SKM-1 treated with dmso at 0.1 percent for 144 hours (cell line): ENCODE data around the gene NOTCH1.
"Not testable (repeated sequence)": the region's sequence is repeated elsewhere in the genome, so short reads cannot be mapped to it uniquely, and the experiment has no call there.

Experiments
- DNase-seq: peaks from one replicate; lab custom pipeline; 2025; ENCODE audit not compliant: unreplicated experiment; lab: John Stamatoyannopoulos, UW

Gene NOTCH1

DNA sequence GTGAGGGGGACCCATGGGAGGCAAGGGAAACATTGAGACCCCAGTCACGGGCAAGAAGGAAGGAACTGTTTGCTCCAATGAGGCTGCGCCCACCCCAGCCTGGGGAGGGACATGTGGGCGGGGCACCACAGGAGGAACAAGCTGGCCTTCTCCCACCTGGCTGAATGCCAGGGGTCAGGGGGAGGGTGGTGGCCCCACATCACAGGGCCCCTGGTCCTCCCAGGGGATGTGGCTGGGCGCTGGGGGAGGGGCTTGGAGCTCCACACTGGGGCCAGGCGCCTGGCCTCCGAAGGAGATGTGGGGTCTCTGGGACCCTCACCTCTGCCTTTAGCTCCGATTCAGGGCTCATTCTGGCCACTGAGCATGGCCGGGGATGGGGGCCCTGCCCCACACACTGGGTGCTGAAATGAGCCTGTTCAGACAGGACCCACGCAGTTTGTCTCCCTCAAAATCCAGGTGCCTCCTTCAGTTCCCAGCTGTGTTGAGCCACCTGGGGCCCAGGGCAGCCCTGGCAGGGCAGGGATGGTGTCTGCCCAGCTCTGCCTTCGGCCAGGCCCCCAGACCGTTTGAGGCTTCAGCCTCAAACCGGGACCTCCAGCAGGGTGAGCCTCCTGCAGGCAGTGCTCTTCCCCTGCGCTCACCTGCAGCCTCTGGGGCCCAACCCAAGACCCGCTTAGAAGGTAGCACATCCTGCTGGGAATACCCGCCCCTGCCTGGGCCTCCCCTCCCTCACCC is 33.2 kb upstream of the NOTCH1 start:
- DNase-seq, result no peak

DNA sequence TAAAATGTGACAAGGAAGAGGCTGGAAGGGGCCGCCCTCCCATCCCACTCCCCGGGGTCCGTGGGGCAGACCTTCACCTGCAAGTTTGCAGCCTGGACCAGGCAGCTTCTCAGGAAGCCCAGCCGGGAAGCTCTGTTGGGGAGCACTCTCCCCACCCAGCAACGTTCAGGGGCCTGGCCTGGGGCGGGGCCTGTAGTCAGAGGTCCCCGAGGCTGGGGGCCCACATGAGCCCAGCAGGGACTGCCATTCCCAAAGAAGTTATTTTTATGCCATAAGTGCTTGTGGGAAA is 32.7 kb upstream of the NOTCH1 start:
- no peak for DNase-seq

DNA sequence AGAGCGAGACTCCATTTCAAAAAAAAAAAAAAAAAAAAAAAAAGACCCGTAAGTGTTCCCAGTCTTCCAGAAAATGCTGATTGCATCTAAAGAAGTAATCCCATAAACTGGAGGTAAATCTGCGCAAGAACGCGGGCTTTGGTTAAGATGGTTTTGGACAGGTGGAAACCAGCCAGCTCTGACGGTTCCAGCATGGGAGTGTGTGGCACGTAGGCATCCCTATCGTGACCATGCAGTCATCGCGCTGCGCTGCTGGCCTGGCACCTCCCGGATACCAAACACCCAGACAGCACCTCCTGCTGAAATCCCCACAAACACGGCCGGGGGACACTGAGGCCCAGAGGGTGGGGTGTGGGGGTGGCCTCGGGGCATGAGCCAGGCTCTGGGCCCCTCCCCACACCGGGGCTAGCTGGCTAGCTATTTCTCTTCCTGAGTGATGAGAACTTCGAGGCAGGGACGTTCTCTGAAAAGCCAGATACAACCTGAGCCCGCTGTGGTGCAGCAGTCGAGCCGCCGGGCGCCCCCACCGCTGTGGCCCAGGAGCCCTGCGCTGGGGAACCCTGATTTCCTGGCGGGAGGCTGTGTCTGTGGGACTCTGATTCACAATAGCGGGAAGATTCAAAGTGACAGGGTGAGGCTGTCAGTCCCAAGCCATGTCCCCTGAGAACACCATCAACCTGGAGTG is 32.2 kb upstream of the NOTCH1 start:
- DNase-seq, result no peak

DNA sequence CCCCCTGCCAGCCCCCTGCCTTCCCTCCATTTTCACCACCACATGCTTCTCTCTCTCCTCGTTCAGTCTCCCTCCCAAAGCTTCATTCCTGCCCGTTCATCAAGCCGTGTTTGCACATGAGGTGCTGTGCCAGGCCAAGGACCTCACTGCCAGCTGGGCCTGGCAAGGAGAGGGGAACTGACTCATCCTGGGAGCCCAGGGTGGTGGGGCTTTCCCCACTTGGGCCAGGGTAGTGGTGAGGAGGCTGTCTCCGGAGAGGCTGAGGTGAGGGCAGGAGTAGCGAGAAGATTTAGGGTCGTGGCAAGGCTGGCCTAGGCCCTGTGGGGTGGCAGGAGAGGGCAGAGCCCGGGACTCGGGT is 30.4 kb upstream of the NOTCH1 start:
- no peak for DNase-seq

DNA sequence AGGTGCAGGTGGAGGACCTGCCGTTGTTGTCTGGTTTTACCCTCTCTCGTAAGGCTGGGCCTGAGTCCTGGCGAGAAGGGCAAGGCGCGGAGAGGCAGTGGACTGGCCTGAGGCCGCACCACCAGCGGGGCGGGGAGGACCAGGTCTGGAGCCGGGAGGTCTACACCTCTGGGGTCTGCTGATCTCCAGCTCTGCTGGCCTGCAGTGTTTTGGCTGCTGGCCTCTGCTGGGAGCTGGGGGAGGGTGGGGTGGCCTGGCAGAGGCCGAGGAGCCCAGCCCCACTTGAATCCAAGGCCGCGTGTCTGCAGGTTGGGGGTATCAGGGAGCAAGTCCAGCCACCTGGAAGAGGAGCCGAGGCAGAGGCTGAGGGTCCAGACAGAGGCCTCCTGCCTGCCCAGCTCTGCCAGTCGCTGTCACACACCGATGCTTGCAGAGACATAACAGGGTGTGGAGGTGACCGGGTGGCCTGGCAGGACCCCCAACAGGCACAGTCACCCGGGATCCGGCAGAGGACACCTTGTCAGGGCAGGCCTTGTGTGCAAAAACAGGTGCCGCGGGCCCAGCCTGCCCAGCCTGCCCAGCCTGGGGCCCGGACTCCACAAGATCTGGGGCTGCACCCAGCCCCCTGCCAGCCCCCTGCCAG is 29.9 kb upstream of the NOTCH1 start:
- DNase-seq, result no peak

DNA sequence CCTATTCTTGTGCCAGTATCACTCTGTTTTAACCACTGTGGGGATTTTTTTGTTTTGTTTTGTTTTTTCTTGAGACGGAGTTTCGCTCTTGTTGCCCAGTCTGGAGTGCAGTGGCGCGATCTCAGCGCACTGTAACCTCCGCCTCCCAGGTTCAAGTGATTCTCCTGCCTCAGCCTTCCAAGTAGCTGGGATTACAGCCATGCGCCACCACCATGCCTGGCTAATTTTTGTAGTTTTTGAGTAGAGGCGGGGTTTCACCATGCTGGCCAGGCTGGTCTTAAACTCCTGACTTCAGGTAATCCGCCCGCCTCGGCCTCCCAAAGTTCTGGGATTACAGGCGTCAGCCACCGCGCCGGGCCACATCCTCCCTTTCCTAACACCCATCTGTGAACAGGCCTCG is 28.8 kb upstream of the NOTCH1 start:
- not testable (repeated sequence) for DNase-seq

DNA sequence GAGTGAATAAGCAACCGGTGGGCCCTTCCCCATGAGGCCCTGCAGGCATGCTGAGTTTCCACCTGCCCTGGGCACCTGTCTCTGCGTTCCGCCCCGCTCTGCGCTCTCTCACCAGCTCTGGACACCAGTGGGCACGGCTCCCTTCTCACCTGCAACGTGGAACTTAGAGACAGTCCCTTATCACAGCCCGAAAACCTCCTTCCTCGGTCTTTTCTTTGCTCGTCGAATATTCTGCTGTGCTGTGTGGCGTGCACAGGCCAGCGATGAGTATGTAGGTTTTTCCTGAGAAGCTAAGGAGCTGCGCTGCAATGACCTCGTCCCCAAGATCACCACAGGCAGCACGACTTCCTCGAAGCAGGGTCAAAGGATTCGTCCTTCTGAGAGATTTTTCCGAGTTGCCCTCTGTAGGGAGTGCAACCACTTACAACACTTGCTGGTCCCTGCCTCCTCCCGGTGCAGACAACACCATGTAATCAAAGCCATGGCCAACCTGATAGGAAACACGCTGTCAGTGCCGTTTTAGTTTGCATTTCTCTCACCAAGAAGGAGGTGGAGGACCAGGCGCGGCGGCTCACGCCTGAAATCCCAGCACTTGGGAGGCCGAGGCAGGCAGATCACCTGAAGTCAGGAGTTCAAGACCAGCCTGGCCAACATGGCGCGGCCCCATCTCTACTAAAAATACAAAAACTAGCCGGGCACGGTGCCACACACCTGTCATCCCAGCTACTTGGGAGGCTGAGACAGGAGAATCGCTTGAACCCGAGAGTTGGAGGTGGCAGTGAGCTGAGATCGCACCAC is 27.2 kb upstream of the NOTCH1 start:
- DNase-seq, result no peak

DNA sequence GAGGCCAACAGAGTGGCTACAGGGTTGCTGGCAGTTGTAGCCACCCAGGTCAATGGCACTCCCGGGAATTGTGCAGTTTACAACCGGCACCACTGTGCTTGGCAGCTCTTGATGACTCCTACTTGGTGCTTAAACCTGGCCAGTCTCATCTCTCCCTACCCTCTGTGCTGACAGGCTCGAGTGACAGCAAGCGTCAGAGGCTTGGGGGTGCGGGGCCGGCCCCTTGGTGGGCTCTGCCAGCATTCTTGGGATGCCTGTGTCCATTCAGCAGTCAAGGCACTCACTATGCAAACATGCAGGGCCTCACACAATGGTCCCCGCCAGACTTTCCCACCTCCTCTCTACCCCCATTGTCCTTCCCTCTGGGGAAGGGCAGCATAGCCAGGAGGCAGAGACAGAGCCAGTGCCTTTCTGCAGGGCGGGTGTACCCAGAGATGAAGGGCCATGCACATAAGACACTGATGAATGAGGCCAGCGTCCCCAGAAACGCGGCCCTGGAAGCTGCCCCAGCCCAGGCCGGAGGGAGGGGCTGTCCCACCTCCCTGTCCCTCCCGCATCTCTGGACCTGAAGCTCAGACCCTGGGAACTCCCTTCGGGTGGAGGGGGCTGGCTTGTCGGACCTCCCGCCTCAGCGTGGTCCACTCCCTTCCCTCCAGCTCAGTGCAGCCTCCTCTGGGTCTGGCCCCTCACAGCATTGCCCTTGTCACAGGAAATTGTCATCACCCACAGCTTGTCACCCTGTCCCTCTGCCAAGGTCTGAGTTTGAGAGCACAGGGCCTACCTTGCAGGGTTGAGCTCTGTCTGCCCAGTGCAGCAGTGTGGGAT is 26.4 kb upstream of the NOTCH1 start:
- no peak for DNase-seq

DNA sequence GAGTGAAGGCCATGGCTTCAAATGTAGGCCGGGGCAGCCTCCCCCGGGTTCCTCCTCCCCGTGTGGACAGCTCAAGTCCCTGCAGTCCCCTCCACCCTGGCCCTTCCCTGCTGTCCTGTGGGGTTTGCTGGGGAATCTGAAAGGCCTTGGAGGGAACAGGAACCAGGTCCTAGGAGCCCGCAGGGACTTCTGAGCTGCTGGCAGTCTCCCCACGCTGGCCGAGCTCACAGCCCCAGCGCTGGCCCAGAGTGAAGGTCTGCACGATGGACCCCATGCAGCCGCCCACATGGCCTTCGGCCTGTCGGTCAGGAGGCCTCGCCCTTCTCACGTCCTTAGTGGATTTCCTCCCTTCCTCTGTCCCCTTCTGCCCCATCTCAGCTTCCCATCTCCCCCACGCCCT is 25.7 kb upstream of the NOTCH1 start:
- no peak for DNase-seq

DNA sequence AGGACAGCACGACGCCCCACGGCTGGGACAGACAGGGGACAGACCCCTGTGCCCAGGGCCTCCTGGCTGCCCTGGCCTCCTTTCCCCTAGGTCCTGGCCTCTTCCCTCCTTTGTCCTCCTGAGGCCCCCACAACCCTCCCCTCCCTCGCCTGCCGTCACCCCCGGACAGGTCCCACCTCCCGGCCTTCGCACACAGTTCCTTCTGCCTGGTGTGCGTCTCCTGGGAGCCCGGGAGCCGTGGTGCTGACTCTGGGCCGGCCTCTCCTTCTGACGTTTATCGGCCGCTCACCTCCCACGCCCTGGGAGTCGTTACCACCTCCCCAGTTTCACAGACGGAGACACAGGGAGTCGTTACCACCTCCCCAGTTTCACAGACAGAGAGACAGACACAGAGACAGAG is 25.1 kb upstream of the NOTCH1 start:
- DNase-seq, result no peak

DNA sequence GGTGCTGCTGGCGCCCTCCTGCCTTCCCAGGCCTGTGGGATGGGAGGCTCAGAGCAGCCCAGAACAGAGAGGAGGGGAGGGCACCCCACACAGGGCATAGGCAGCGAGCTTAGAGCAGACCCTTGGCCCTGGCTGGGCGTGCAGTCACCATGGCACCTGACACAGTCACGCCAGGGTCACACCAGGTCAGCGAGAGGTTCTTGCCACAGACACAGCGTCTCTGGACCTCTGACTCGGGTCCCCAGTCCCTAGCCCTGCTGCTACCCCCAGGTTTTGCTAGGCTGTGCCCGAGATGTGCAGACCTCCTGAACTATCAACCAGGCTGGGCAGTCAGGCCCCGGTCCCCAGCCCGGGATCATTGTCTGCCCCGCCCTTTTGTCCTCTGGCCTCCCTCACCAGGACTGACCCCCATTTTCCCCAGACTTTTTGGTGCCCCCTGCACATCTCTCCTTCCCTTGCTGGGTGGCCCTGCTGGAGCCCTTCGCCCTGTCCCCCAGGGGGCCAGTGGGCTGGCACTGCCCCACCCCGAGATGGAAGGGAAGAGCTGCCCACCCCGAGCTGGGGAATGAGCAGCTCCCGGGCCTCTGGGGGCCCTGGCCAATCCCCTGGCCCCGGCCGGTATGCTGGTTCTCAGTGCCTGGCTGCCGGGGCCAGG is 24.5 kb upstream of the NOTCH1 start:
- DNase-seq, result no peak

DNA sequence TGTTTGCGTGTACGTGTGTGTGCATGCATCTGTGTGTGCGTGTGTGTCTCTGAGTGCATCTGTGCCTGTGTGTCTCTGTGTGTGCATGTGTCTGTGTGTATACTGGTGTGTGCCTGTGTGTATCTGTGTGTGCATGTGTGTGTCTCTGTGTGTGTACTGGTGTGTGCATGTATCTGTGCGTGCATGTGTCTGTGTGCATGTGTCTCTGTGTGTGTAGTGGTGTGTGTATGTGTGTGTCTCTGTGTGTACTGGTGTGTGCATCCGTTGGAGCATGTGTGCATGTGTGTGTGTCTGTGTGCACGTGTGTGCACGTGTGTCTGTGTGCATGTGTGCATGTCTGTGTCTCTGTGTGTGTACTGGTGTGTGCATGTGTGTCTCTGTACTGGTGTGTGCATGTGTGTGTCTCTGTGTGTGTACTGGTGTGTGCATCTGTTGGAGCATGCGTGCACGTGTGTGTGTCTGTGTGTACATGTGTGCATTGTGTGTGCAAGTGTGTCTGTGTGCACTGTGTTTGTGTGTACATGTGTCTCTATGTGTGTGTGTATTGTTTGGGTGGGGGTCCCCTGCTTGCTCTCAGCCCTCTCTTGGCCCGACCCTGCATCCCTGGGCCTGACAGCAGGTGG is 23.8 kb upstream of the NOTCH1 start:
- DNase-seq, result no peak

DNA sequence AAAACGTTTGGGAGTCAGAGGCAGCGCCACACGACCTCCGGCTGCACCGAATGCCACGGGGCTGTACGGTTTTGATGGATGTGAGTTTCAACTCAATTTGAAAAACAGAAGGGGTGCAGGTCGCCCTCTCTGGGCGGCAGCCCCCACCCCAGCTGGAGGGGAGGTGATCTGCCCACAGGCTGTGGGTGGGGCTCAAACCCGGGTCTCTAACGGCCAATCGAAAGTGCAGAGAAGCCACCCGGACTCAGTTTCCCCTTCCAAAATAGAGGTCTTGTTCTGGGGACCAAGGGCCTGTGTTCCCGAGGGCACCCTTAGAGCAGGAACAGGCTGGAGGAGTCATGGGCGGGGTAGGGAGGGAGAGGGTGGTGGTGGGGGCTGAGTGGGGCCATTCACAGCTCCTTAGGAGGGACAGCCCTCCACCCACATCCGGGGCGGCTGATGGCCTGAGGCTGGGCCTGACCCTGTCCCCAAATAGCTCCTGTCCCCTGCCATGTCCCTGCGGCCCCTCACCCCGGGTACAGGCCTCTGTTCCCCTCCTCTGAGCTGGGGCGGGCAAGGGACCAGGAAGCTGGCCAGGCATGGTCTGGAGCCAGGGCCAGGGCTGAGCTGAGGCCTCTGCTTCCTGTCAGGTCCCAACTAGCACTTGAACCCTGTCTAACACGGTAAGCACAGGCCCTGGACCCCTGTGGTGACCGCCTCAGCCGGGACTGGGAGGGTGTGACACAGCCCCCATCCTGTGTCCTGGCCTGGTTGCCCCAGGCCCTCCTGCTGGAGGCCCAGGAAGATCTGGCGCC is 22.6 kb upstream of the NOTCH1 start:
- no peak for DNase-seq

DNA sequence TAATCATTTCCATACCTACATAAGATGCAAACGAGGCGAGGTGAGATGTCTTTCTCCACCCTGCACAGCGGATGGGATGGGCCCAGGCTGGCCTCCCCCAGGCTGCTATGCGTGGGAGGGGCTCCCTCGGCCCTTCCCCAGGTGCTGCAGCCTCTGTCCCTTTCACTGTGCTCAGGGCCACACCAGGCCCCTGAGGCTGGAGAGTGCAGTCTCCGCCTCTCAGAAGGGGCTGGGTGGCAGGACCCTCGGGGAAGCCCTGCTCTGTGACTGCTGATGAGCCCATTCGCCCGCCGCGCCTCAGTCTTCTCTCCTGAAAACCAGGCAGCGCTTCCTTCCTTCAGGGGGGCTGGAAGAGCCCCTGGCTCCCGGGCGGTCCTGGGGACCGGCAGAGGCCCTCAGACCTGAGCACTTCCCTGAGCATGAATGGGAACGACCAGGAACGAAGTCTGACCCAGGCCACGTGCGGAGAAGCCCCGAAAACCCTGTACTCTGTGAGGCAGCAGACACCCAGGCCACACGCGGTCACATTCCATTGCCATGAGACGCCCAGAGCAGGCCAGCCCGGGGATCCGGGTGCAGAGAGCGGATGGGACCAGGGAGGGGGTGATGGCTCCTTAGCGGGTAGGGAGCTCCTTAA is 21.9 kb upstream of the NOTCH1 start:
- DNase-seq, result no peak

DNA sequence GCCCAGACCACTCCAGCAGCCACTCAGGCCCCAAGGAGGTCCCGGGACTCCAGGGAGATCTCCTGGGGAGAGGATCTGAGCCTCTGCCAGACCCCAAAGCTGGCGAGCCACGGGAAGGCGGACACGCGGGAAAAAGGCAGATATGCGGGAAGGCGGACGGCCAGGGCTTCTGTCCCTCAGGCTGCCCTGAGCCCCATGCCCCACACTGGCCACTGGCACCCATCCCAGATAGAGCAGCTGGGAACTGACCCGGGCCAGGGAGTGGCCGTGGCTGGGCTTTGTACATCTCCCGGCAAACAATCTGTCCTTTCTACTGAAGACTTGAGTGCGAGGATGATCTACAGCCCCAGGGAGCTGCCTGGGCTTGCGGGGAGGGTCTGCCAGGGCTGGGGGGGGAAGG is 21.1 kb upstream of the NOTCH1 start:
- DNase-seq, result no peak

DNA sequence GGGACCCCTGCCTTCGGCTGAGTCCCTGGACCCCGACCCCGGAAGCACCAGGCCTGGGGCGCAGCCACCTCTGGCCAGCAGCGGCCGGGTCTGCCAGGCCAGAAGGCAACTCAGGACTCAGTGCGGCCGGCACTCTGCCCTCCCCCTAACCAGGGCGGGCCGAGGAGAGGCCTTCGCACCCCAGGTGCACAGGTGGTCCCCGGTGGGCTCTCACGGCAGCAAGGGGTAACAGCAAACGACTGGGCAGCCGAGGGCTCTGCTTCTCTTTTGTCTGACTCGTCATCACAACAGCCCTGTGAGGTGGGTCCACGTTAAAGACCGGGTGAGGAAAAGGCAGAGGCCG is 20.7 kb upstream of the NOTCH1 start:
- DNase-seq, result no peak

DNA sequence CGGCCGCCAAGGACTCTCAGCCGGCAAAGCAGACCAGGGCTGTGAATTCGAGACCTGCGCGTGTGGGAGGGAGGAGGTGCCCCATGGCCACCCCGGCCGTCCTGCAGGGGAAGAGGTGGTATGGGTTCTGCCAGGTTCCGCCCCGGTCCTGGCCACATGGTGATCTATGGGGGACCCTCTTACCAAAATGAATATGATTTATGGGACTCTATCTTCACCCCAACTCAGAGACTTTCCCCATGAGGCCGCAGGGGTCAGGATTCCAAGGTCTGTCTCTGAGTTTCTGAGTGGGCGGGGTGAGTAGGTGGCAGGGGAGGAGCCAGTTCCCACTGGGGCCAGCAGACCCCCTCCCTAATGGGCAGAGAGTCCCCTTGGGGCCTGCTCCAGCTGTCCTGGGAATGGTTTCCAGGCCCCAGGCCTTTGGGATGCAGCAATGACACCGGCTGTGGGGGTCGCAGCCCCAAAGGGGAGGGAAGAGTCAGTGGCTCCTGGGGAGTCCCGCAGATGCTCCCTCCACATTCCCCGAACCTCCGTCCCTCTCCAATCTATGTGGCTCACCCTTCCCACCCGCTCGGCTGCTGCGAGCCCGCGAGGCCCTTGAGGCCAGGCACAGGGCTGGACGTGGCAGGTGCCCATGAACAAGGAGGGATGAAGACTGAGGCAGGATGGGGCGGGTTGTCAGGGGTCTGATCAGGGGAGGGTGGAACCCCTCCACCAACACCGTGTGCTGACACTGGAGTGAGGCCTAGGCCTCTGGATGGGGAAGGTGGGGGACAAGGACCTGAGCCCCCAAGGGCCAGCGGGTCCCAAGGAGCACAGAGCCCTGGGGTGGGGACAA is 20.1 kb upstream of the NOTCH1 start:
- DNase-seq, result no peak

DNA sequence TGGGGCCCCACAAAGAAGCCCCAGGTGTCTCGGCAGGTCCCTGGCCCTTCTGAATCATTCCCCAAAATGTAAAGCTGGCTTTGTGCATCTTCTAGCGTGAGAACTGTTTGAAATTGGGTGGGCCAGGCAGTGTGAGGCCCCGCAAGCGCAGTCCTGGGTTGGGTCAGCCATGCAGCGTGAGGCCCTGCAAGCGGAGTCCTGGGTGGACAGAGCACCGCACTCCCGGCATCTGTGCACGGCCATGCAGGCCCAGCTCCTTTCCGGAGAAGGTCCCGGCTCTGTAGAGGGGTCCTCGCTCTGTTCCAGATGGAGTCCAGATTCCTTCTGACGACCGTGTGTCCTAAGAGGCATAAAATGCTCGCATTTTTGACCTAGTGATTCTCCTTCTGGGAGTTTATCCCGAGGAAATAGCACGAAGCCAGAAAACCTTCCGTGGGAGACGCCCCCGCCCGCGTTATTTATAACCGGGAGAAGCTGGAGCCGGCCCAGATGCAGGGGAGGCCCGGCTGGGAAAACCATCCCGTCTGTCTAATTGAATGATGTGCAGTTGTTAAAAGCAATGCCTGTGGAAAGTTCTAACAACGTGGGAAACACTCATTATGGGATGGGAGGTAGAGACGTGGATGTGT is 19.4 kb upstream of the NOTCH1 start:
- DNase-seq, result no peak
